HEK293T (cell line): ENCODE data around the gene OR4S2.

Experiments used
- ARNT ChIP-seq: fragments of 450-650 bp; IDR thresholded peaks from 2 replicates; pipeline ENCODE4 v1.6.1; 2017; ENCODE audit warnings: mild to moderate bottlenecking
- BHLHE40 ChIP-seq: fragments of 450-650 bp; IDR thresholded peaks from 2 replicates; pipeline ENCODE4 v1.6.1; 2016; ENCODE audit warnings: mild to moderate bottlenecking, moderate library complexity, borderline replicate concordance
- CTBP1 ChIP-seq: fragments of 450-650 bp; IDR thresholded peaks from 2 replicates; pipeline ENCODE4 v1.6.1; 2016; ENCODE audit warnings: borderline replicate concordance
- FOXK2 ChIP-seq: fragments of 450-650 bp; IDR thresholded peaks from 2 replicates; pipeline ENCODE4 v1.6.1; 2016; ENCODE audit warnings: mild to moderate bottlenecking
- FOXM1 ChIP-seq: fragments of 450-650 bp; IDR thresholded peaks from 2 replicates; pipeline ENCODE4 v1.6.1; 2017; ENCODE audit warnings: mild to moderate bottlenecking, borderline replicate concordance
- HDGF ChIP-seq: fragments of 450-650 bp; IDR thresholded peaks from 2 replicates; pipeline ENCODE4 v1.6.1; 2017; ENCODE audit warnings: antibody characterized with exemption, borderline replicate concordance
- LEF1 ChIP-seq: fragments of 450-650 bp; IDR thresholded peaks from 2 replicates; pipeline ENCODE4 v1.6.1; 2017; ENCODE audit warnings: mild to moderate bottlenecking, borderline replicate concordance
- NFRKB ChIP-seq: fragments of 450-650 bp; IDR thresholded peaks from 2 replicates; pipeline ENCODE4 v1.6.1; 2016; ENCODE audit warnings: mild to moderate bottlenecking, moderate library complexity
- SP1 ChIP-seq: fragments of 450-650 bp; IDR thresholded peaks from 2 replicates; pipeline ENCODE4 v1.6.1; 2017
- SUZ12 ChIP-seq: fragments of 450-650 bp; IDR thresholded peaks from 2 replicates; pipeline ENCODE4 v1.6.1; 2016; ENCODE audit warnings: mild to moderate bottlenecking
- TARDBP ChIP-seq: fragments of 450-650 bp; IDR thresholded peaks from 2 replicates; pipeline ENCODE4 v1.6.1; 2016
- ZNF384 ChIP-seq: fragments of 450-650 bp; IDR thresholded peaks from 2 replicates; pipeline ENCODE4 v1.6.1; 2016
- TF ChIP-seq, protein P1 (sequence below): fragments of 450-650 bp; IDR thresholded peaks from 2 replicates; pipeline ENCODE4 v1.6.1; 2016

DNA sequence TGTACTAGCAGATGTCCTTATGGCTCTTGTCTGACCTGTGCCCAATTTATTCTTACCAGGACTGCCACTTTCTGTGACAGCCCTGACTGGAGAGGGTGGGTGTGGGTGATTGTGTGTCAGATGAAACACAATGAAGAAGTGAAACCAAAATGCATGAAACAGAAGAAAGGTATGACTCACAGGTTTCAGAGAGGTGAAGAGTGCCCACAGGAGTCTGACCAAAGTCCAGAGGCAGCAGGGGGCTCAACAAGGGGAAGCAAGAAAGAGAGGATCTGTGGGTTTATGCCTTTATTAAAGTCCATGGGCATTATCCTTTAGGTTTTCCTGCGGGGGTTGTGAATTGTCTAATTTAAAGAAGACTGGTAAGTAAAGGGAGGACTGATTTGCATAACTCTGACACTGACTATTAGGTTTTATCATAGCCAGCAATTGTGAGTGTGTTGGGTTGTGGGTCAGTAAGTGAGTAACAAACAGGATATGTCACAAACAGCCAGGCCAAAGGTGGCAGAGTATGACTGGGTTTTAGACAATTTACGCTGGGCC is 10.0 kb downstream of the OR4S2 start:
- TF ChIP-seq NFRKB (no peak), ARNT (no peak), FOXK2 (no peak), LEF1 (no peak), BHLHE40 (no peak), TARDBP (no peak), ZNF384 (no peak), CTBP1 (no peak), HDGF (no peak), SP1 (no peak), SUZ12 (no peak), FOXM1 (no peak)
- TF ChIP-seq, protein P1, sequence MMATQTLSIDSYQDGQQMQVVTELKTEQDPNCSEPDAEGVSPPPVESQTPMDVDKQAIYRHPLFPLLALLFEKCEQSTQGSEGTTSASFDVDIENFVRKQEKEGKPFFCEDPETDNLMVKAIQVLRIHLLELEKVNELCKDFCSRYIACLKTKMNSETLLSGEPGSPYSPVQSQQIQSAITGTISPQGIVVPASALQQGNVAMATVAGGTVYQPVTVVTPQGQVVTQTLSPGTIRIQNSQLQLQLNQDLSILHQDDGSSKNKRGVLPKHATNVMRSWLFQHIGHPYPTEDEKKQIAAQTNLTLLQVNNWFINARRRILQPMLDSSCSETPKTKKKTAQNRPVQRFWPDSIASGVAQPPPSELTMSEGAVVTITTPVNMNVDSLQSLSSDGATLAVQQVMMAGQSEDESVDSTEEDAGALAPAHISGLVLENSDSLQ = no peak
